Stimulated activated CD8-positive, alpha-beta memory T cell treated with anti-CD3 and anti-CD28 coated beads, Interleukin-15, amount 100 ng/mL, for 48 hours (primary cell): ENCODE data around the gene RAB19.
"Not testable (repeated sequence)": the region's sequence is repeated elsewhere in the genome, so short reads cannot be mapped to it uniquely, and the experiment has no call there.

Source experiments
- DNase-seq, 2 donors: peaks; one replicate each; pipeline ENCODE4 v3.0.0-alpha.2; 2020; ENCODE audit warnings: low read depth in 2 of 2

The RAB19 gene

DNA sequence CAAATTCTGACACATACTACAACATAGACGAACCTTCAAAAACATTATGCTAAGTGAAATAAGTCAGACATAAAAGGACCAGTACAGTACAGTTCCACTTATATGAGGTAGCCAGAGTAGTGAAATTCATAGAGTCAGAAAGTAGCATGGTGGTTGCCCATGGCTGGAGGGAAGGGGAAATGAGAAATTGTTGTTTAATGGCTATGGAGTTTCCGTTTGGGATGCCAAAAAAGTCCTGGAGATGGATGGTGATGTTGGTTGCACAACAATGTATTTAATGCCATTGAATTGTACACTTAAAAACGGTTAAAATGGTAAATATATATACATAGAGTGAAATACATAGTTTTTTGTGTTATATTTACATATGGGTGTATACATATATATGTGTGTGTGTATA lies 3.5 kb upstream of the RAB19 start:
- DNase-seq, result no peak

DNA sequence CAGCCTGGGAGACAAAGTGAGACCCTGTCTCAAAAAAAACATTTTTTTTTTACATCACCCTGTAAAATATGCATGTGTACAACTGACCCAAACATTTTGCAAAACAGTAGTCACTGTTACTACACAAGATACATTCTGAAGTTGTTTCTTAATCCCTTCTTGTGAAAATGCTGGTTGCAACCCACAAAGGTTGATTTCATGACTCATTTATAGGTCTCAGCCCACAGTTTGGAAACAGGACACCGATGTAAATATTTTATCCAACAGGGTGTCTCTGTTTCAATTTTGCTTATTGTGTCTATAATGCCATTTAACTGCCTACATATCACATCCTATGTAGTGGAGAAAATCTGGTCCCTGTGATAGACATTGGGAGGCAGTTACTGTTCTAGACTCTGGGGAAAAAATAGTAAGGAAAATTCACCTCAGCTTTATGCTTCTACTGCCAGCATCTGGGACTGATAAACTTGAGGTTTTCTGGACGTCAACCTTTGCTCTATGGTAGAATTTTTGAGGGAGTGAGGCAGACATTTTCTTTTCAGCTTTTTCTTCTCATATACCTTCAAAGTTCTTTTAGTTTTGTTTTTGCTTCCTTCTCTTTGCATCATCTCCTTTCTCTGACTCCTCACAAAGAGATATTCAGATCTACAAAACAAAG lies 1.6 kb upstream of the RAB19 start:
- no peak for DNase-seq

DNA sequence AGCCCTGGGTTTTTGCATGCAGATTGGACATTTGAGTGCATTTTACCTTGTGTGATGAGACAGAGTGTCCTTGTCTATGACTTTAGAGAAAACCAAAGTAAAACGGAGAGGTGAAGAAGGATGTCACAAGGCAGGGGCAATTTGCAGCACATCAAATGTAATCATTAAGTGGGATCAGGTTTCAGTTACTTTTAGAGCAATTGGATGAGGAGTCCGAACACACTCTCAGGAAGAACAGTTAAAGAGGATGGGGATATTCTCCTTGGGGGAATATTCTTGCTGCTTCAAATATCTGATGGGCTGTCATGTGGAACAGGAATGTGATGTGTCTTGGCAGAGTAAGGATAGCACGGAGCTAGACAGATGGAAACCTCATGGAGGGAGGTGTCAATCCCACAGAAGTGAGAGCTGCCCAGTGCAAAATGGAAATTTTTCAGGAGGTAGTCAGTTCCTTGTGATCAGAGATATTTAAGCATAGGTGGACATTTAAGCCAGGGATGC lies 757 bp downstream of the RAB19 start:
- no peak for DNase-seq

DNA sequence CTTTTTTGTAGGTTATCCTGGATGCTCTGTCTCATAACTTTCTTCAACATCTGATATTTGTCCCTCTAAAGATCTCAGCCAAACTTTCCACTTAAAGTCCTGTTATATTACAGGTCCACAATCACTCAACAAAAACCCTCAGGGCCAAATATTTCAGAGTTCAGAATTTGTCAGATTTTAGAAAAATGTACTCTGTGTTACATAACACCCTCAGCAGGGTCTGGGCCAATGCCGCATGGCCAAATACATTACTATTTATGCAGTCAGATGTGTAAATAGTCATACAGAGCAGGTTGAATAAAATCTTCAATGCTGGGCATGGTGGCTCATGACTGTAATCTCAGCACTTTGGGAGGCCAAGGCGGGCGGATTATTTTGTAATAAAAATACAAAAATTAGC lies 11.5 kb downstream of the RAB19 start:
- no peak for DNase-seq

DNA sequence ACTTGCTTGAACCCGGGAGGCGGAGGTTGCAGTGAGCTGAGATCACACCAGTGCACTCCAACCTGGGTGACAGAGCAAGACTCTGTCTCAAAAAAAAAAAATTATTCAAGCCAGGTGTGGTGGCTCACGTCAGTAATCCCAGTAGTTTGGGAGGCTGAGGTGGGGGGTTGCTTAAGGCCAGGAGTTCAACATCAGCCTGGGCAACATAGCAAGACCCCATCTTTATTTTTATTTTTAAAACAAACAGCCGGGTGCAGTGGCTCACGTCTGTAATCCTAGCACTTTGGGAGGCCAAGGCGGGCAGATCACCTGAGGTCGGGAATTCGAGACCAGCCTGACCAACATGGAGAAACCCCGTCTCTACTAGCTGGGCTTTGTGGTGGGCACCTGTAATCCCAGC lies 12.0 kb downstream of the RAB19 start:
- DNase-seq, result not testable (repeated sequence)

DNA sequence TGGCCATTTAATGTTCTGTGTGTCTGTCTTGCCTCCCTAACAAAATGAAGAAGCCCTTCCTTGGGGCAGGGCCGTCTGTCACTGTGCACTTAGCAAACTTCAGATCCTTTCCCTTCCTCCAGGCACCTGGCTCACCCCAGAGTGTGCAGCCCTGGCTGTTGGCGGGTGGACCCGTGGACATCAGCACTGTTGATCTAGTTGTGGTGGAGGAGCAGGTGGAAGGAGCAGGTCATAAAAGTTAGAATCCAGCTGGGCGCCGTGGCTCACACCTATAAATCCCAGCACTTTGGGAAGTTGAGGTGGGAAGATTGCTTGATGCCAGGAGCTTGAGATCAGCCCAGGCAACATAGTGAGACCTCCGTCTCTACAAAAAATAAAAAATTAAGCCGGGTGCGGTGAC lies 12.7 kb downstream of the RAB19 start:
- no peak for DNase-seq

DNA sequence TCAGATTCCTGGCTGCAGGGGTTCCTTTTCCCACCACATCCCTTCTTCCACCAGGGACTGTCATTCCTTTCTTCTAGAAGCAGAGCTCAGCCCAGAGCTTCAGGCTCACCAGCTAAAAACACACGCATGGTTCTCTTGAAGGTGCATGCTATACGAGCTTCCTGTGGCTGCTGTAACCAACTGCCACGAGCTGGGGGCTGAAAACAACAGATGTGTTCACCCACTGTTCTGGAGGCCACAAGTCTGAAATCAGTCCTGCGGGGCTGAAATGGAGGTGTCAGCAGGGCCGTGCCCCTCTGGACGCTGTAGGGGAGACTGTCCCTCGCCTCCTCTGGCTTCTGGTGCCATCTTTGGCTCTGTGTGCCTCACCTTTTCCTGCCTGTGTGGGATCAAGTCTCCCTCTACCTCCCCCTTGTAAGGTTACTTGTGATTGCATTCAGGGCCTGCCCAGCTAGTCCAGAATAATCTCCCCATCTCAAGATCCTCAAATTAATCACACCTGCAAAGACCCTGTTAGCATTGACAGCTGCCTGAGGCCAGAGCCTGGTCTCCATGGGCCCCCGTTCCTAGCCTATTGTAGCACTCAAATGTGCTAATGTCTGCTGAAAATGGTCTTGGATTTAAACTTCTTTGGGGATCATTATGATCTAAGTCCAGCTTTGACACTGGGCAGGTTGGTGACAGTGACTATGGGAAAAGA lies 13.7 kb downstream of the RAB19 start:
- no peak for DNase-seq

DNA sequence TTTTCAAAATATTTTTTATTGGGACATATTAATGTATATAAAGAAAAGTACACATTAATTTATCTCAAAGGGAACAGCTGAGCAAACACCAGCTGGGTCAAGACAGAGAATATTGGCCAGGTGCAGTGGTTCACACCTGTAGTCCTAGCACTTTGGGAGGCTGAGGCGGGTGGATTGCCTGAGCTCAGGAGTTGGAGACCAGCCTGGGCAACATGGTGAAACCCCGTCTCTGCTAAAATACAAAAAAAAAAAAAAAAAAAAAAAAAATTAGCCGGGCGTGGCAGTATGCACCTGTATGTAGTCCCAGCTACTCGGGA lies 14.3 kb downstream of the RAB19 start:
- not testable (repeated sequence) for DNase-seq

DNA sequence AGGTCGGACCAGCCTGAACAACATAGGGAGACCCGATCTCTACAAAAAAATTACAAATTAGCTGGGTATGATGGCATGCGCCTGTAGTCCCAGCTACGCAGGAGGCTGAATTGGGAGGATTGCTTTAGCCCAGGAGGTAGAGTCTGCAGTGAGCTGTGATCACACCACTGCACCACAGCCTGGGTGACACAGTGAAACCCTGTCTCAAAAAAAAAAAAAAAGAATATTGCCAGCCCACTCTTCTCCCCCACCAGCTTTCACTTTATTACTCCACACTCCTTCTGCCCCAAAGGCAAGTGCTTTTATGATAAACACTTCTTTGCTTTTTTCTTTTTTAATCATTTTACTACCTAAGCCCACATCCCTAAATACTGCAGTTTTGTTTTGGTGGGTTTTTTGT lies 14.8 kb downstream of the RAB19 start:
- no peak for DNase-seq

DNA sequence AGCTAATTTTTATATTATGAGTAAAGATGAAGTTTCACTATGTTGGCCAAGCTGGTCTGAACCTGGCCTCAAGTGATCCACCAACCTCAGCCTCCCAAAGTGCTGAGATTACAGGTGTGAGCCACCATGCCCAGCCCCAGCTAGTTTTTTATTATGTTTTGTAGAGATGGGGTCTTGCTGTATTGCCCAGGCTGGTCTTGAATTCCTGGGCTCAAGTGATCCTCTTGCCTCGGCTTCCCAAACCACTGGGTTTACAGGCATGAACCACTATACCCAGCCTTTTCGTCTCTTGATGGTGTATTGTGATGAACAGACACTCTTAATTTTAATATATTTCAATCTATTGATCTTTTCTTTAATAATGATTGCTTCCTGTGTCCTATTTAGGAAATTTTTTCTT lies 17.7 kb downstream of the RAB19 start:
- no peak for DNase-seq

DNA sequence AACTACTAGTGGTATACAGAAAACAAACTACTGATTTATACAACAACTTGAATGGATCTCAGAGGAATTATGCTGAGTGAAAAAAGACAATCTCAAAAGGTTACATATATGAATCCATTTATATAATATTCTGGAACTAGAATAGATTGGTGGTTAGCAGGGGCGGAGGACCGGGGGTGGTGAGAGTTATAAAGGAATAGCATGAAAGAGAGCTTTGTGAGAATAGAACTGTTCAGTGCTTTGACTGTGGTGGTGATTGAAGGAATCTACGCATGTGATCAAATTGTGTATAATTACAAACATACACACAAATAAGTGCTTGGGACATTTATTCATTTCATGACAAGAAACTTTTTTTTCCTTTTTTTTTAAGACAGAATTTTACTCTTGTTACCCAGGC lies 19.6 kb downstream of the RAB19 start:
- DNase-seq, result no peak

DNA sequence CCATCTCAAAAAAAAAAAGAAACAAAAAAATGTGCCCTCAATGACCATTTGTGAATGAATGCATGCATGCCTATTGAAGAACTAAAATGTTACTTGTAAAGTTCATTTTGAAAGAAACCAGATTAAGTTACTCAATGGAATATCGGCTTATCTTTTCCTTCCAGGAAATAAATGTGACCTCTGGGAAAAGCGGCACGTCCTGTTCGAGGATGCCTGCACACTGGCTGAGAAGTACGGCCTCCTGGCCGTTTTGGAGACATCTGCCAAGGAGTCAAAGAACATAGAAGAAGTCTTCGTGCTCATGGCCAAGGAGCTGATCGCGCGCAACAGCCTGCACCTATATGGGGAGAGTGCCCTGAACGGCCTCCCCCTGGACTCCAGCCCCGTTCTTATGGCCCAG lies 21.9 kb downstream of the RAB19 start:
- no peak for DNase-seq

DNA sequence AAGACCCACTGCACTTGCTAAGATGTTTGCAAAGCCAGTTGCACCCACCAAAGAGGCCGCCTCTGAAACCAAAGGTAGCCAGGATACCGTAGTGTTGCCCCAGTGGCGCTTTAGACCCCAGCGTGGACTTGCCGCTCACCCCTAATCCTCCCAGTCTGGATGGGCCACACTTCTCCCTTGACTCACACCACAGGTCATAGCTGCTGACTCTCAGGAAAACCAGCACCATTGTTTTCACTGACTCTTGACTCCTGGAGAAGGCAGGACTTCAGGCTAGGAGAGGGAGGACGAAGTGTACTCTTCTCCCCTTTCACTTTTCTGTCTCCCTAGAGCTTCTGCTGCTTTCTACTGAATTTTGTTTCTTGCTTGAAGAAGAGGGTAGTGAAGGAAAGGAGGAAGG lies 22.3 kb downstream of the RAB19 start:
- DNase-seq, result no peak

DNA sequence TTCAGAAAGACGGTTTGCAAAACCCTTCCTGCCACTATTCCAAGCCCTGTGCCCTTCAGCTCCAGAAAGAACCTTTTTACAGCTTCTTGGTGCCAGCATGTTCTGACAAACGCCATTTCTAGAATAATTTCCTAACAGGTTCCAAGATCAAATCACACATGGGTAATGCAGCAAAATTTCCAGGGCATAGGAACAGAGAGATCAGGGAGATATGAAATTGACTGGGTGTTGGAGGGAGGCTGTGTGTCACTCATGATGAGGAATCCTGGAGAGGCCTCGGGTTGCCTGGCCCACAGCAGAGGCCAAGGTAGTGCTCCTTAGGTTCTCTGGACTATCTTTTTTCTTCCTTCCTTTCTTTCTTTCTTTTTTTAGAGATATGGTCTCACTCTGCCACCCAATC lies 29.5 kb downstream of the RAB19 start:
- DNase-seq, result no peak

DNA sequence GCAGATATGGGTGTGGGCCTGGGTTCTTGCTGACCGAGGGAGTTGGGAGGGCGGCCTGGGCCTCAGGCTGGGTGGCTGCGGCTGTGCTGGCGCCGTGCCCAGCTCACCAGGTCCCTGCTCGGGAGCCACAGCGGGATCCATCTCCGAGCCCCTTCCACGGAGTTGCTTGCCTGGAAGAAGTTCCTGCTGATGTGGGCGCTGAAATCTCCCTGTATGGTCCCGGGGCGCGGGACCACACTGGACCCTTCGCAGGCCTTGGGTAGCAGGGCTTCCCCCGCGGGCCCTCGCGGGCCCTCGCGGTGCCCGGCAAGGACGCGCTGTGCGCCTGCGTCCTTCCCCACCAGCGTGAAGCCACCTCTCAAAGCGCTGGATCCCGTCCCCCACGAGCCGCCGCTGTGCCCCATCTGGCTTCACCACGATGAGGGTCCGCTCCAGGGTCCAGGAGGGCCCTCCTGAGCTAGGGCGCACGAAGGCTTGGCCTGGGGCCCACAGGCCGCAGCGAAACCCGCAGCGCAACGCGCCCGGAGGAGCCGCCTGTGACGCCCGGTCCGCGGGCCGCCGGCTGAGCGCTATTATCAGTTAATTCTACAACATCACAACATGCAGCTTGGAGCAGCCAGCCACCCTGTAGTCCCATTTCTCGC lies 31.5 kb downstream of the RAB19 start:
- no peak for DNase-seq

DNA sequence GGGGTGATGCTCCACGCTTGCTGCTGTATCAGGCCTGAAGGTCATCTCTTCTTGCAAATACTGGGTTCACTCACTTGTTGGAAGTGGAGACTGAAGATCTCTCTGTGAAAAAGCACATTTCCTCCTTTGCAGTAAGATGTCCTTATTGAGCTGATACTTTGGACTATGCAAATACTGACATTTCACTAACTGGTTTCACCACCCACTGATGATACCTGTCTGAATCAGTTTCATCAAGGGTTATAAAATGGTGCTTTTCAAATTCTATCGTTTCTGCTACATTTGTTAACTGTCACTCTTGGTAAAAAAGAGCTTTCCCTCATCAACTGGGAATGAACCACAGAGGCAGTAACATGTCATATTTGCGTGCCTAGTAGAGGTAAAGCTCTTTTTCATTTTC lies 35.5 kb downstream of the RAB19 start:
- no peak for DNase-seq

DNA sequence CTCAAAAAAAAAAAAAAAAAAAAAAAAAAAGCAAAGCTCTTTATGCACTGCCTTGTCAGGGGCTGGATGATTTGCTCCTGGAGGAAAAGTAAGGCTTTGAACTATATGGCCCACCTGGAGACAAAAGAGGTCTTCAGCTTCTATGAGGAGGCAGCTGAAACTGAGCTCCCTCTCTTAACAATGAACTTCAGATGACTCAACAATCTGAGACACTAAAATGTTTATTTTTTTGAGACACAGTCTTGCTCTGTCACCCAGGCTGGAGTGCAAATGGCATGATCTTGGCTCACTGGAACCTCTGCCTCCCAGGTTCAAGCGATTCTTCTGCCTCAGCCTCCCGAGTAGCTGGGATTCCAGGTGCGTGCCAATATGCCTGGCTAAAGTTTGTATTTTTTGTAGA lies 36.7 kb downstream of the RAB19 start:
- DNase-seq, result no peak

DNA sequence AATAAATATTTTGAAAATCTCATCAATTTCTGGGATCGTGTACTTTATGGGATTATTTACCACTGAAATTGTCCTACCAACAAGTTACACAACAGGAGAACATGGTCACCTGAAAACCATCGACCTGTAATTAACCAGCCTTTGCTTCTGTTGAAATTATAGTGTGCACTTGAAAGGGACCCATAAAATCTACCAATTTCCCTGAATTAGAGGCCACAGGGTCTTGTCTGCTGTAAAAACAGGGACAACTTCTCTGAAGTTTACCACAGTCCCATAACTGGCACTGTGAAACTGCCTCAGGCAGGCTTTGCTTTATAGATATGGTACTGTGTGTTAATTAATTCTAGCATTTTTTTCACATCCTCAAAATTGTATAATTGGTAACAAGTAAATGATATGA lies 37.7 kb downstream of the RAB19 start:
- DNase-seq, result no peak

DNA sequence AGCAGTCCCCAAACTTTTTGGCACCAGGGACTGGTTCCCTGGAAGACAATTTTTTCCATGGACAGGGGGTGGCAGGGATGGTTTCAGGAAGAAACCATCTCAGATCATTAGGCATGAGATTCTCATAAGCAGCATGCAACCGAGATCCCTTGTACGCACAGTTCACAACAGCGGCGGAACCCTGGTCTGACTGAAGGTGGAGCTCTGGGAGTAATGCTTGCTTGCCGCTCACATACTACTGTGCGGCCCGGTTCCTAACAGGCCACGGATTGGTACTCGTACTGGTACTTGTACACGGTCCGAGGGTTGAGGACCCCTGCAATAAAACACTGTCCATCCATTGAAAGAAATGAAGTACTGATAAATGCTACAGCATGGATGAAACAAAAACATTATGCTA lies 42.6 kb downstream of the RAB19 start:
- no peak for DNase-seq

DNA sequence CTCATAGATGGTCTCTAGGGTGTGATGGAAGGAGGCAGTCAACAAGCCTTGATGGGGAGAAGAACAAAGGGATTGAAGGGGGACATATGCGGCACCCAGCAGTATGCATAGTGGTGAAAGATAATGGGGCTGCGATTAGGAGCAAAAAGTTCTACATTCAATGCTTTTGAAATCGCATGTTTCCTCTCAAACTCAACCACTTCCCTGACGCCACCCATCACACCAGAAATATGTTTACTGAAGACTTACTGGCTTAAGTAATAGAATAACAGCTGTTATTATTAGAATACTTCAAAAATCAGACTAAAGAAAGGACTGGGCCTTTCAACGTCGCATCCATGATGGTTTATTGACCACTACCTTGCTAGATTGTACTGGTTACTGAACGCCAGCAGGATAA lies 44.0 kb downstream of the RAB19 start:
- no peak for DNase-seq

DNA sequence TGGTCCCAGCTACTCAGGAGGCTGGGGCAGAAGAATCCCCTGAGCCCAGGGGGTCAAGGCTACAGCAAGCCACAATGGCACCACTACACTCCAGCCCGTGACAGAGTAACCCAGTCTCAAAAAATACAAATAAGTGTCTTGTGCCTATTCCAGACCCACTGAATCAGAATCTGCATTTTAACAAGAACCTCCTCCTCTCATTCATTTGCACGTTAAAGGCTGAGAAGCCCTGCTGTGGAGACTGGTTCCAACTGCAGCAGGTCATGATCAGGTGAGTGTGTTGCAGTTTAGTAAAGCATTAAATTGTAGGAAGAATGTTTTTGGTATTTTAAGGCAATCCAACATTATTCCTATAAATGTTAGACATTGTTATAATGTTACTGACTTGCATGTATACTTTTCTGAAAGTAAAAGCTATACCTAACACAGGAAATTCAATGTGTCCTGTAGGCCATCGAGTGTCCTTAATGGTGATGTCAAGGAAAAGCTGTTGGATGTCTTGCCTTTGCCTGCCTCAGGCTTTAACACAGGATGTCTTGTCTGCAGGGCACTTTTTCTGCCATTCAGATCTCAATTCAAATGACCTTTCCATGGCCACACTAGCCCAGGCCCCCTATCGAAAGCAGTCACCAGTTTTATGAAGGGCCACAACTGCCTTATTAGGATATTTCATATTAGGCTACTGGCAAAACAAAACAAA lies 45.1 kb downstream of the RAB19 start:
- DNase-seq, result no peak

DNA sequence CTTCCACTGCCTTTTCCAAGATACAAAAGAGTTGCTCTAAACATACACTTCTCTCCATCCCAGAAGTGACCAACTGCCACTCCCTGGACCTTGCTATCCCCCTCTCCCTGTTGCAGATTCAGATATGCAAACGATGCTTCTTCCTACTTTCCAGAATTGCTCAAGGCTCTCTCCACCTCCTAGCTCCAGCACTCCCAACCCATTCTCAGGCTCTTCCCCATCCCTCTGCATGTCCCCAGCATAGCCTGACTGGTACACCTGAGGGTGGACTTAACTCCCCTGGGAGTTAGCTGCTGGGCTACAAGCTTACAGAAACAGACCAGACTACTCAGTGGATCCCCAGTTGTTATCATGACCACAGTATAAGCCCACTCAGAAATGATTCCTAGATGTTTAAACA lies 47.9 kb downstream of the RAB19 start:
- no peak for DNase-seq

DNA sequence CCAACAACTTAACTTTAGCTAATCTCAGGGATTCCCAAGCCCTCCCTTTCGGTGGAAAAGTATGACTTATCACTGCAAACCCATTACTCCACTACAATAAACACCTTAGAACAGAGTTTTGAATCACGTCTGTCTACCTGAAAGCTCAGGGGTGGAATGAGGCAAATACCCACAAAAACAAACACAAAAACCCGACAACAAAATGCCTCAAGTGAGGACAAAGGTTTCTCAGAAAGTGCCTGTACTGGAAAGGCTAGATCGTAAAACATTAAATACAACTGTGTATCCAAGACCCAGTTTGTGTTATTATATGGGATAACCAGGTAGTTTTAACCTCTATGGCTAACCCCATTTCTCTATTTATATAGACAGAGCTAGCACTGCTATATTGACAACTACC lies 49.4 kb downstream of the RAB19 start:
- no peak for DNase-seq
